GM21717 (cell line): ENCODE data around the gene MEIS2.

Source experiments
- ATAC-seq: cut with Tn5 transposase; IDR thresholded peaks from one replicate; pipeline ENCODE4 v1.9.1; 2021; ENCODE audit warnings: mild to moderate bottlenecking, moderate library complexity; ENCODE audit not compliant: unreplicated experiment

The MEIS2 gene

DNA sequence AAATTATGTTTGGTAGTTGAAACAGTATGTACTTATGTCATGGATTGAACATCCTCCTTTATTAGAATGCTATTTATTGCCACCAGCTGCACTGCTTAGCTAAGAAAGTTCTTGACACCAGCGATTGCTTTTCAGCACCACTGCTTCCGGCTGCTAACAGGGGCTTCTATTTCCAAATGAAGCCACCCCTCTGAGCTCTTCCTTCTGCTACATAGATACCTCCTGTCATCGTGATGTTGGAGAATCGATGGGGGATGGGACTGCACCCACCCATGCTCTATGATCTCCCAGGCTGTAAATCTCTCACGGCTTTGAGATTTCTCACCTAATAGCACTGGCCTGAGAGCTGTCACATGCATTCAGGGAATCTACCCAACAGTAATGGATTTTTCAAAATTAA, 259.2 kb downstream of the MEIS2 start:
- no peak for ATAC-seq
